HepG2 (cell line): ENCODE data around the gene CHMP4B. TPM values are rescaled to one million over a fixed set of nuclear protein-coding genes. Genes with fewer than 3 reads are reported as not detected.

Experiments used
- ARID5B ChIP-seq: IDR thresholded peaks from 2 replicates; pipeline ENCODE4 v1.4.0; 2020; ENCODE audit warnings: mild to moderate bottlenecking, missing genetic modification reagents
- ZBED4 ChIP-seq: sonication (generic); formaldehyde crosslinking; IDR thresholded peaks from 2 replicates; pipeline ENCODE4 v1.4.0; 2020; ENCODE audit warnings: missing genetic modification reagents, borderline replicate concordance
- ZBTB40 ChIP-seq, 2 experiments: fragments of 450-650 bp in 1 of 2; sonication (generic) in 1 of 2; formaldehyde crosslinking in 1 of 2; IDR thresholded peaks; 2 replicates each; pipeline versions ENCODE4 v1.6.1 to v1.8.0; 2016 to 2022; ENCODE audit warnings: antibody characterized with exemption in 1 of 2, mild to moderate bottlenecking in 1 of 2, missing genetic modification reagents in 1 of 2
- ZNF280D ChIP-seq: sonication (generic); formaldehyde crosslinking; IDR thresholded peaks from 2 replicates; pipeline ENCODE4 v1.5.1; 2020; ENCODE audit warnings: mild to moderate bottlenecking, missing genetic modification reagents
- ZNF782 ChIP-seq: sonication (generic); formaldehyde crosslinking; IDR thresholded peaks from 2 replicates; pipeline ENCODE4 v1.4.0; 2020; ENCODE audit warnings: missing genetic modification reagents, mild to moderate bottlenecking, borderline replicate concordance
- polyA plus RNA-seq, 8 experiments: library from polyadenylated mRNA; depleted of rRNA in 3 of 8; stranded (reverse) in 7 of 8; unstranded in 1 of 8; fragments of >200 nt; fragmentation: Illumina TruSeq in 4 of 8; extraction: Trizol in 4 of 8; gene quantifications; 2 replicates each; pipeline versions ENCODE4 v1.2.1 to v1.2.3, GENCODE V29; 2011 to 2016; ENCODE audit warnings: low read depth in 4 of 8, missing spikeins in 1 of 8, mixed read lengths in 1 of 8; ENCODE audit not compliant: insufficient read depth in 1 of 8
- total RNA-seq, 5 experiments: library from RNA; depleted of rRNA; stranded (reverse); fragments of >200 nt; fragmentation: Illumina TruSeq; extraction: Trizol; gene quantifications; 2 replicates each; pipeline ENCODE4 v1.2.3, GENCODE V29; 2016; ENCODE audit warnings: low read depth in 1 of 5

Gene CHMP4B
- total and polyA plus RNA-seq, 2 of the 13 experiments (the other 11 are each of a cell fraction or from before 2014, with no cell fraction given) = 40.1 to 45.6 TPM

- no peak for TF ChIP-seq ARID5B (CRISPR knock-in tag)
- TF ChIP-seq ZNF782 (CRISPR knock-in tag) = no peak; the same call in 1 of the 2 replicates
- TF ChIP-seq ZNF280D (CRISPR knock-in tag) = 0 out of 2 replicates have a peak, but pooled peaks have one; percentile 51
- TF ChIP-seq ZBED4 (CRISPR knock-in tag) = no peak
- no peak for TF ChIP-seq ZBTB40 (IDR thresholded peaks at IDR 0.05)
- TF ChIP-seq ZBTB40 (CRISPR knock-in tag; IDR thresholded peaks at IDR 0.05) = no peak
These were observed 51.7 kb downstream of the CHMP4B start (continued) for GRCh38 chr20:33862709-33863403.
